Endothelial cell (in vitro differentiated cells): ENCODE results near the gene TMEM88. TPM values are rescaled to one million over a fixed set of nuclear protein-coding genes. Genes with fewer than 3 reads are reported as not detected.

Experiments
- DNase-seq: peaks from one replicate; pipeline ENCODE4 v3.0.0; 2021; ENCODE audit warnings: low spot score
- H3K27ac Mint-ChIP-seq: one replicate; pipeline ENCODE4 v1.8.0; 2021; ENCODE audit warnings: mixed read lengths, inconsistent platforms; ENCODE audit not compliant: unreplicated experiment
- H3K27me3 Mint-ChIP-seq: one replicate; pipeline ENCODE4 v1.8.0; 2021; ENCODE audit warnings: mild to moderate bottlenecking, moderate library complexity, mixed read lengths, inconsistent platforms; ENCODE audit not compliant: unreplicated experiment
- H3K36me3 Mint-ChIP-seq: one replicate; pipeline ENCODE4 v1.8.0; 2021; ENCODE audit warnings: mild to moderate bottlenecking, low read depth, mixed read lengths, inconsistent platforms; ENCODE audit not compliant: unreplicated experiment
- H3K4me1 Mint-ChIP-seq: one replicate; pipeline ENCODE4 v1.8.0; 2021; ENCODE audit warnings: mild to moderate bottlenecking, mixed read lengths, inconsistent platforms; ENCODE audit not compliant: unreplicated experiment
- H3K4me3 Mint-ChIP-seq: one replicate; pipeline ENCODE4 v1.8.0; 2021; ENCODE audit warnings: mild to moderate bottlenecking, mixed read lengths, inconsistent platforms; ENCODE audit not compliant: unreplicated experiment
- H3K9me3 Mint-ChIP-seq: one replicate; pipeline ENCODE4 v1.8.0; 2021; ENCODE audit warnings: mixed read lengths, inconsistent platforms; ENCODE audit not compliant: unreplicated experiment
- total RNA-seq: library from RNA; stranded (reverse); fragmentation: NEBNext Ultra II Directional; extraction: Animal tissue kit (Norgen Biotek cat#: 25700); gene quantifications from one replicate; pipeline ENCODE4 v1.2.1, GENCODE V29; 2021; ENCODE audit not compliant: unreplicated experiment
- TF ChIP-seq, protein P1 (sequence below): fragments of 200-600 bp; sonication (generic); IDR thresholded peaks from one replicate; pipeline ENCODE4 v1.5.0; 2021; ENCODE audit warnings: antibody characterized with exemption; ENCODE audit not compliant: unreplicated experiment

The TMEM88 gene
- total RNA-seq, 1 donor from 2014 or later, result 13.6 TPM

DNA sequence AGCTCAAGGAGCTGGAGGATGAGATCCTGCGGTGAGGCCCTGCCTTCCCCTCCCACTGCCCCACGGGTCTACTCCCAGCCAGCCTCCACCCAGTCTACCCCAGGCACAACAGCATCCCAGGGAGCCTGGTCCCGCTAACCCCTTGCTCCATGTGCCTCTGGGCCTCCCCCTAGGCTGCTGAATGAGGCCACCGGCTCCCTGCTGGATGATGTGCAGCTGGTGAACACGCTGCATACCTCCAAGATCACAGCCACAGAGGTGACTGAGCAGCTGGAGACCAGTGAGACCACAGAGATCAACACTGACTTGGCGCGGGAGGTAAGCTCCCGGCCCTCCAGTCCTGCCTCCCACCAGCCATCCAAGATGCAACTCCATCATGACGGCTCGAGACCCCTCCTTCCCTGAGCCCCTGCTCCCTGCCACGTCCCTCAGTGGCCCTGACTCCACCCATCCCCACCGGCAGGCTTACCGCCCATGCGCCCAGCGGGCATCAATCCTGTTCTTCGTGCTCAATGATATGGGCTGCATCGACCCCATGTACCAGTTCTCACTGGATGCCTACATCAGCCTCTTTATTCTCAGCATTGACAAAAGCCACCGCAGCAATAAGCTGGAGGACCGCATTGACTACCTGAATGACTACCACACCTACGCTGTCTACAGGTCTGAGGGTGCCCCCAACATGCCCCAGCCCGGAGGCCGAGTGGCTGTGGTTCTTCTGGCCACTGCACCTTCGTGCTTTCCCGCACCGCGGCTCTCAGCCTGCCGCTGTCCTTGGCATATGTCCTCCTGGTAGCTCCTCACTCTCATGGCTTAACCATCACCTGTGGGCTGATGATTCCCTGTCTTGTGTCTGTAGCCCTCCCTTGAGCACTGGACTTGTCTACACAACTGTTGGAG is 35.9 kb upstream of the TMEM88 start:
- Mint-ChIP-seq H3K9me3 (no peaks in the 10 kb centered on the region), H3K27ac (no peak overlapping the region), H3K27me3 (peaks cover 6% of the 10 kb centered on the region), H3K4me1 (no peaks in the 10 kb centered on the region), H3K4me3 (no peak overlapping the region), H3K36me3 (no peaks in the 10 kb centered on the region)
- DNase-seq, result no peak
- TF ChIP-seq, protein P1, sequence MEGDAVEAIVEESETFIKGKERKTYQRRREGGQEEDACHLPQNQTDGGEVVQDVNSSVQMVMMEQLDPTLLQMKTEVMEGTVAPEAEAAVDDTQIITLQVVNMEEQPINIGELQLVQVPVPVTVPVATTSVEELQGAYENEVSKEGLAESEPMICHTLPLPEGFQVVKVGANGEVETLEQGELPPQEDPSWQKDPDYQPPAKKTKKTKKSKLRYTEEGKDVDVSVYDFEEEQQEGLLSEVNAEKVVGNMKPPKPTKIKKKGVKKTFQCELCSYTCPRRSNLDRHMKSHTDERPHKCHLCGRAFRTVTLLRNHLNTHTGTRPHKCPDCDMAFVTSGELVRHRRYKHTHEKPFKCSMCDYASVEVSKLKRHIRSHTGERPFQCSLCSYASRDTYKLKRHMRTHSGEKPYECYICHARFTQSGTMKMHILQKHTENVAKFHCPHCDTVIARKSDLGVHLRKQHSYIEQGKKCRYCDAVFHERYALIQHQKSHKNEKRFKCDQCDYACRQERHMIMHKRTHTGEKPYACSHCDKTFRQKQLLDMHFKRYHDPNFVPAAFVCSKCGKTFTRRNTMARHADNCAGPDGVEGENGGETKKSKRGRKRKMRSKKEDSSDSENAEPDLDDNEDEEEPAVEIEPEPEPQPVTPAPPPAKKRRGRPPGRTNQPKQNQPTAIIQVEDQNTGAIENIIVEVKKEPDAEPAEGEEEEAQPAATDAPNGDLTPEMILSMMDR, result no peak

DNA sequence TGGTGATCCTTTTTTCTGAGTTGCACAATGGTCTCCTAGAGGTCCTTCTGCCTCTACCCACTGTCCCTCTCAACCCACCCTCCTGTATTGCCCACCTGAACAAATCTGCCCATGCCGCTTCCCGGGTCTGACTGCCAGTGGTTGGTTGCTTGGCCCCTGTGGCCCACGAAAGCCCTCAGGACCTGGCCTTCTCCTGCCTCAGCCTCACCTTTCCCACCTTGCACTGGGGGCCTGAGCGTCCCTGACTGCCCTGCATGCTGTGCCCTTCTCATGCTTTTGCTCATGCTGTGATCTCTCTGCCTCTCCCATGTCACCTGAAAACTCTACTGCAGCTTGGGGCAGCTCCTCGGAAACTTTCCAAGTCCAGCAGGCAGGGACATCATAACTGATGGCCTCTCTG is 34.6 kb upstream of the TMEM88 start:
- TF ChIP-seq, protein P1, result no peak
- H3K36me3 Mint-ChIP-seq, result no peaks in the 10 kb centered on the region
- no peak overlapping the region for H3K27ac Mint-ChIP-seq
- H3K27me3 Mint-ChIP-seq, result peaks cover 8% of the 10 kb centered on the region
- peaks cover 8% of the 10 kb centered on the region for H3K4me1 Mint-ChIP-seq
- no peaks in the 10 kb centered on the region for H3K9me3 Mint-ChIP-seq
- H3K4me3 Mint-ChIP-seq, result no peak overlapping the region
- DNase-seq, result no peak

DNA sequence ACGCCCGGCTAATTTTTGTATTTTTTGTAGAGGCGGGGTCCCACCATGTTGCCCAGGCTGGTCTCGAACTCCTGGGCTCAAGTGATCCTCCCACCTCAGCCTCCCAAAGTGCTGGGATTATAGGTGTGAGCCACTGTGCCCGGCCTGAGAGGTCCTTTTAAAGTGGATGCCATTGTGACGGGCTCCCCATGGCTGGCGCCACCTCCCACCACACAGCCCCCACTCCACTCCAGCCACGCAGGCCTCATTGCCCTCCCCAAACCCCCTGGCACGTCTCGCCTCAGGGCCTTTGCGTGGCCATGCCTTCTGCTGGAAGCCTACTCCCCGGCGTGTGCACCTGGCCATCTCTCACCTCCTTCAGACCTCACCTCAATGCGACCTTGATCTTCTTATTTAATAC is 32.7 kb upstream of the TMEM88 start:
- peaks cover 3% of the 10 kb centered on the region for H3K27me3 Mint-ChIP-seq
- H3K4me3 Mint-ChIP-seq, result no peak overlapping the region
- no peaks in the 10 kb centered on the region for H3K36me3 Mint-ChIP-seq
- no peak for DNase-seq
- TF ChIP-seq, protein P1, result no peak
- H3K27ac Mint-ChIP-seq, result no peak overlapping the region
- H3K4me1 Mint-ChIP-seq, result peaks cover 13% of the 10 kb centered on the region
- H3K9me3 Mint-ChIP-seq, result no peaks in the 10 kb centered on the region

DNA sequence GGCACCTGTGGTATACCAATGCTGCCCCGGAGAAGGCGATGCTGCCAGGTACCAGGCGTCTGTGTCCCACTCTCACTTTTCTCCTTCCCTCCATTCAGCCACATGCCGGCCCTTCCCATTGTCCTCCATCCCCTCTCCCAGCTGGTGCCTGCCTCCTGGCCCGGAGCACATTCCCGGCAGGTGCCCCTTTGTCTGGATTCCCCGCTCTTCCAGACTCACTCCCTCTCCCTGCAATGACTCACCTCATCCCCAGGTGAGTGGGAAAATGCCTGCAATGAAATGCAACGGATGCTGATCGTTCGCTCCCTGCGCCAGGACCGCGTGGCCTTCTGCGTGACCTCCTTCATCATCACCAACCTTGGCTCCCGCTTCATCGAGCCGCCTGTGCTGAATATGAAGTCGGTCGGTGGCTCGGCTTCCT is 31.3 kb upstream of the TMEM88 start:
- Mint-ChIP-seq H3K4me1 (peaks cover 13% of the 10 kb centered on the region), H3K27me3 (peaks cover 3% of the 10 kb centered on the region), H3K27ac (no peak overlapping the region), H3K9me3 (no peaks in the 10 kb centered on the region), H3K4me3 (no peak overlapping the region), H3K36me3 (no peaks in the 10 kb centered on the region)
- TF ChIP-seq, protein P1, result no peak
- DNase-seq, result no peak
